GM12878 (cell line): ENCODE results near the gene GCFC2. TPM values are rescaled to one million over a fixed set of nuclear protein-coding genes. Genes with fewer than 3 reads are reported as not detected.

Experiments
- ATAC-seq: fragments of 200-7000 bp; cut with Tn5 transposase; 3 replicates; pipeline ENCODE4 v1.9.1; 2020; ENCODE audit warnings: mild to moderate bottlenecking, moderate library complexity
- BruUV-seq: library from RNA; stranded (reverse); fragments of 400-500 nt; replicated peaks from 2 replicates; lab custom pipeline; 2021; lab: Mats Ljungman, UMichigan
- CTCF ChIA-PET: fragments of 300-600 bp; sonication (Branson Sonifier 250); formaldehyde crosslinking; extraction: SDS; loops from one replicate; lab custom pipeline; 2021; ENCODE audit warnings: inconsistent platforms; lab: Yijun Ruan, JAX
- POLR2A ChIA-PET: fragments of 350-600 bp; formaldehyde crosslinking; extraction: SDS; loops from one replicate; lab custom pipeline; 2021; ENCODE audit warnings: inconsistent platforms; lab: Charles Lee
- RAD21 ChIA-PET: fragments of 300-600 bp; sonication (Branson Sonifier 250); formaldehyde crosslinking; loops from one replicate; lab custom pipeline; 2023; ENCODE audit warnings: antibody characterized with exemption; ENCODE audit not compliant: unreplicated experiment; lab: Charles Lee
- SMC1A ChIA-PET: fragments of 300-600 bp; sonication (Branson Sonifier 250); formaldehyde crosslinking; loops from one replicate; lab custom pipeline; 2023; ENCODE audit not compliant: unreplicated experiment, uncharacterized antibody; lab: Charles Lee
- DNase-seq: peaks from one replicate; pipeline ENCODE4 v3.0.0-alpha.2; 2011; ENCODE audit warnings: low read depth, low spot score
- FAIRE-seq: peaks from 3 replicates; lab custom pipeline; 2011; peaks lifted over from hg19 to GRCh38; lab: Jason Lieb, UNC
- H2AFZ ChIP-seq: 2 replicates; pipeline ENCODE4 v1.6.0; 2011; ENCODE audit warnings: low read depth, low read length, control low read depth; ENCODE audit not compliant: control insufficient read depth
- H3K27ac ChIP-seq: 2 replicates; pipeline ENCODE4 v1.5.1; 2011; ENCODE audit warnings: control low read depth; ENCODE audit not compliant: control insufficient read depth, insufficient read depth
- H3K27me3 ChIP-seq, 2 experiments: replicated peaks in 1 of 2; 2 replicates each; pipeline versions ENCODE4 v1.6.0 to v1.6.1; 2011; ENCODE audit warnings: low read length in 1 of 2; ENCODE audit not compliant: control insufficient read depth in 2 of 2, insufficient read depth in 2 of 2
- H3K36me3 ChIP-seq, 2 experiments: 2 replicates each; pipeline ENCODE4 v1.5.1; 2011; ENCODE audit warnings: low read length in 1 of 2; ENCODE audit not compliant: control insufficient read depth in 2 of 2, insufficient read depth in 2 of 2
- H3K4me1 ChIP-seq: 2 replicates; pipeline ENCODE4 v1.6.1; 2011; ENCODE audit warnings: mild to moderate bottlenecking, low read length, moderate library complexity, mixed read lengths; ENCODE audit not compliant: control insufficient read depth, insufficient read depth
- H3K4me2 ChIP-seq: 2 replicates; pipeline ENCODE4 v1.6.0; 2011; ENCODE audit warnings: control low read depth; ENCODE audit not compliant: control insufficient read depth, insufficient read depth
- H3K4me3 ChIP-seq: fragments of 200-600 bp; sonication (generic); 2 replicates; pipeline ENCODE4 v1.5.1; 2016
- H3K79me2 ChIP-seq: 2 replicates; pipeline ENCODE4 v1.6.0; 2011; ENCODE audit warnings: low read length; ENCODE audit not compliant: control insufficient read depth, insufficient read depth
- H3K9ac ChIP-seq: 2 replicates; pipeline ENCODE4 v1.8.0; 2011; ENCODE audit warnings: low read length, control low read depth, mixed read lengths; ENCODE audit not compliant: control insufficient read depth, insufficient read depth
- H3K9me3 ChIP-seq: replicated peaks from 3 replicates; pipeline ENCODE4 v1.5.1; 2011; ENCODE audit warnings: mild to moderate bottlenecking, low read length; ENCODE audit not compliant: control insufficient read depth, insufficient read depth
- H4K20me1 ChIP-seq: 2 replicates; pipeline ENCODE4 v1.6.0; 2011; ENCODE audit not compliant: control insufficient read depth, insufficient read depth
- CREB1 ChIP-seq: IDR thresholded peaks from 2 replicates; pipeline ENCODE4 v1.6.1; 2012; ENCODE audit warnings: low read depth, mild to moderate bottlenecking, inconsistent platforms
- CREM ChIP-seq: IDR thresholded peaks from 2 replicates; pipeline ENCODE4 v1.6.1; 2014; ENCODE audit warnings: antibody characterized with exemption, low read depth
- ELK1 ChIP-seq: IDR thresholded peaks from 2 replicates; pipeline ENCODE4 v1.6.1; 2012; ENCODE audit warnings: low read depth, low read length, improper control_type of control experiment
- FOXK2 ChIP-seq: fragments of 450-650 bp; IDR thresholded peaks from 2 replicates; pipeline ENCODE4 v1.6.1; 2017; ENCODE audit warnings: mild to moderate bottlenecking, moderate library complexity
- SPI1 ChIP-seq: IDR thresholded peaks from 2 replicates; pipeline ENCODE4 v1.6.1; 2011; ENCODE audit warnings: low read depth, mild to moderate bottlenecking, low read length, moderate library complexity, borderline replicate concordance; ENCODE audit not compliant: insufficient read depth
- ZNF384 ChIP-seq: IDR thresholded peaks from 2 replicates; pipeline ENCODE4 v1.6.1; 2012; ENCODE audit warnings: low read depth, mild to moderate bottlenecking, low read length, improper control_type of control experiment, borderline replicate concordance
- ZNF622 ChIP-seq: fragments of 450-650 bp; IDR thresholded peaks from 2 replicates; pipeline ENCODE4 v1.6.1; 2017; ENCODE audit warnings: mild to moderate bottlenecking, inconsistent platforms
- WGBS: methylation state at CpG from one replicate; pipeline ENCODE4 v1.1.6; 2016; ENCODE audit warnings: low lambda C conversion rate; ENCODE audit not compliant: insufficient replicate concordance, insufficient coverage; ENCODE audit errors: missing lambda C conversion rate; 5-methylcytosine and 5-hydroxymethylcytosine counted together
- in situ Hi-C: fragments of 300-500 bp; cut with MboI; formaldehyde crosslinking; loops from 9 replicates; pipeline ENCODE4 v1.14.3; 2018; ENCODE audit warnings: mixed read lengths
- intact Hi-C: fragments of 100-400 bp; cut with micrococcal nuclease; formaldehyde crosslinking; loops from one replicate; pipeline ENCODE4 v1.14.2; 2022; ENCODE audit not compliant: unreplicated experiment
- polyA plus RNA-seq, 11 experiments: library from polyadenylated mRNA; depleted of rRNA in 4 of 11; unstranded in 6 of 11; stranded (reverse) in 5 of 11; fragments of >200 nt; fragmentation: Nextera tagmentation in 4 of 11; fragmentation: Illumina TruSeq in 1 of 11; extraction: Ambion mirVana in 4 of 11; extraction: Trizol in 1 of 11; gene quantifications; 1 replicate in 1 of 11; 2 replicates in 10 of 11; pipeline versions ENCODE4 v1.2.1 to v1.2.3, GENCODE V29; 2011 to 2016; ENCODE audit warnings: inconsistent platforms in 2 of 11, missing spikeins in 2 of 11, low read depth in 1 of 11
- total RNA-seq, 4 experiments: library from RNA; depleted of rRNA in 3 of 4; stranded (reverse); fragments of >200 nt in 3 of 4; fragmentation: Illumina TruSeq in 1 of 4; extraction: Trizol in 1 of 4; gene quantifications; 2 replicates each; pipeline versions ENCODE4 v1.2.1 to v1.2.3, GENCODE V29; 2013 to 2021

Gene GCFC2
- total and polyA plus RNA-seq, 10 of the 15 experiments (the other 5 are each of a cell fraction or from before 2014, with no cell fraction given): 15.5 to 36.5 (median 27.4) TPM

DNA sequence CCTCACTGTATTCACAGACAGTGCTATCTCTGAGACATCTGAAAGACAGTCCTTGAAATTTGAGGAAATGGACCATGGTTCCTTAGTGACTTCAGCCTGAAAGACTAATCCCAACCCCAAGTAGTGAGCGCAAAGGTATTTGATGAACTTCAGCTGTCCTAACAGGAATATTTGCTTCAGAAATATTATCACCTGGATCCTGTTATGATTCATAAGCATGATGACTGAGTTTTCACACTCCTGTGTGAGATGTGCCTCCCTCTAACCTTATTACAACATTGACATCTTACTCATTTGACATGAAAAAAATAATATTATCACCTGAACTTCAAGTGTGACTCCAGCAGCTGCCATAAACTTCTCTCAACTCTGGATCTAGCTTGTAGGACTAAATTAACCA, 75.8 kb downstream of the GCFC2 start:
- ChIA-PET POLR2A (no interaction called here), CTCF (interaction anchor here (0.8 to 1.6 kb wide), 5 partner anchors 12 to 576 kb away, joined by 3 to 10 read pairs (median 4); partner anchors contain the start of gene MRPL19), SMC1A (interaction anchor here (0.7 to 1.5 kb wide), 3 partner anchors 12 to 42 kb away, joined by 3 to 4 read pairs (median 3); partner anchors contain the start of gene MRPL19), RAD21 (no interaction called here)
- intact Hi-C loops (no loop called here), in situ Hi-C loops (no loop called here)
- BruUV-seq: no TSS peak
- no peak overlapping the region for H2AFZ ChIP-seq
- no peaks in the 10 kb centered on the region for H3K79me2 ChIP-seq
- H3K9ac ChIP-seq: no peak overlapping the region
- H3K4me3 ChIP-seq: no peak overlapping the region
- FAIRE-seq (peak; percentile 27), ATAC-seq (no peak), DNase-seq (no peak)
- TF ChIP-seq ZNF622: no peak
- TF ChIP-seq SPI1: no peak
- no peak for TF ChIP-seq FOXK2
- TF ChIP-seq CREB1: no peak
- TF ChIP-seq ELK1: no peak
- TF ChIP-seq CREM: no peak
- no peak for TF ChIP-seq ZNF384
- H3K27me3 ChIP-seq: peaks cover 0 to 2% of the 10 kb centered on the region in 2 experiments; a peak in 1 of 4 replicates
- H3K27ac ChIP-seq: no peak overlapping the region
- 0% methylated on average over 1 of the region's 1 CpG for WGBS
- H4K20me1 ChIP-seq: no peaks in the 10 kb centered on the region
- no peaks in the 10 kb centered on the region for H3K9me3 ChIP-seq
- no peaks in the 10 kb centered on the region for H3K36me3 ChIP-seq
- H3K4me1 ChIP-seq: no peaks in the 10 kb centered on the region
- H3K4me2 ChIP-seq: no peak overlapping the region
